ENCODE results near the gene MXD4.

DNA sequence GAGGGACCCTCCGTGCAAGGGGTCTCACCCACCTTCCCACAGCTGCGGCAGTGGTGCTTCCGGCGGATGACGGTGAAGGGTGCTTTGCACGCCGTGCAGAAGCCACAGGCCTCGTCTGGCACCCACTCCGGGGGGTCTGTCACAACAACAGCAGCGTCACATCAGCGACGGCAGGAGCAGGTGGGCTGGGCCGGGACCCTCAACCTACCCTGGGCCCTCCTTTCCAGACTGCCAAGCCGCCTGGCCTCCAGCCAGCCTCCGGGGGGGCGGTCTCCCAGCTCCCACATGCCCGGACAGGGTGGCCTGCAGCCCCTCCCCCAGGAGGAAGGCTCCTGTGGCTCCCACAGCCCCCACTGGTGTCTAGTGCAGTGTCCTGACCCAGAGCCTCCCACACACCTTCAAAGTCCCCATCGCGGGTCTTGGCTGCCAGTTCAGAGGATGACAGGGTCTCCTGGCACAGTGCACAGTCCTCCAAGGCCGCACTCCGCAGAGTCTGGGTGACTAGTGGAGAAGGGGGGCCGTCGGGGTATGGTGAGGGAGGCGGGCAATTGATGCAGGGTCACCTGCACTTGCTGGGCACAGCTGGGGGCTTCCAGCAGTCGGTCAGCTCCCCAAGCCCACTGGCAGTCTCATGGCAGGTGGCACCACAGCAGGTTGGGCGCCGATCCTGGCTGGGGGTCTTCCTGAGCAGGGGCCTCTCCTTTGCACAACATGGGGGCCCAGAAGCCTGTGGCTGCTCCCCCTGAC lies 9.5 kb upstream of the MXD4 start:
- TF ChIP-seq, protein P1, sequence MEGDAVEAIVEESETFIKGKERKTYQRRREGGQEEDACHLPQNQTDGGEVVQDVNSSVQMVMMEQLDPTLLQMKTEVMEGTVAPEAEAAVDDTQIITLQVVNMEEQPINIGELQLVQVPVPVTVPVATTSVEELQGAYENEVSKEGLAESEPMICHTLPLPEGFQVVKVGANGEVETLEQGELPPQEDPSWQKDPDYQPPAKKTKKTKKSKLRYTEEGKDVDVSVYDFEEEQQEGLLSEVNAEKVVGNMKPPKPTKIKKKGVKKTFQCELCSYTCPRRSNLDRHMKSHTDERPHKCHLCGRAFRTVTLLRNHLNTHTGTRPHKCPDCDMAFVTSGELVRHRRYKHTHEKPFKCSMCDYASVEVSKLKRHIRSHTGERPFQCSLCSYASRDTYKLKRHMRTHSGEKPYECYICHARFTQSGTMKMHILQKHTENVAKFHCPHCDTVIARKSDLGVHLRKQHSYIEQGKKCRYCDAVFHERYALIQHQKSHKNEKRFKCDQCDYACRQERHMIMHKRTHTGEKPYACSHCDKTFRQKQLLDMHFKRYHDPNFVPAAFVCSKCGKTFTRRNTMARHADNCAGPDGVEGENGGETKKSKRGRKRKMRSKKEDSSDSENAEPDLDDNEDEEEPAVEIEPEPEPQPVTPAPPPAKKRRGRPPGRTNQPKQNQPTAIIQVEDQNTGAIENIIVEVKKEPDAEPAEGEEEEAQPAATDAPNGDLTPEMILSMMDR (IDR thresholded peaks at IDR 0.05), result no peak
- no peak for TF ChIP-seq POLR2A (IDR thresholded peaks at IDR 0.05)

Data from heart left ventricle (tissue), 13 donors.